Measurements from ENCODE around the gene ATP2B2.

ATP2B2 gene

DNA sequence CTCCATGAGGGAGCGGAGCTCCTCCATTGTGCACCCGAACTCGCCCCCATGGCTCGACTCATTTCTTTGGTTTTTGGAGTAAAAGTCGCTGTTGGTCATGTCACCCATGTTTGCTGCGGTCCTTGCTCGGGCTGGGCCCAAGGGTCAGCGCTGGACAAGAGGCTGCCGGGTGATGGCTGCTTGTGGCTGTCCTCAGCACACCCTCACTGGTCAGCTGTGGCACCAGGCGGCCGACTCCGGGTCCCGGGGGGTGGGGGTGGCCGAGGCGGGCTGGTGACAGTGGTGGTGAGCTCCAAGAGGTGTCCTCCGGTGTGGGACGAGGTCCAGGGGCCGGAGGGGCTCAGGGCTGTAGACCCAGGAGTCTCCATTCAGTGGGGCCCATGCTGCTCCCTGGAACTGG is 56.0 kb downstream of the ATP2B2 start:
- no peaks in the 10 kb centered on the region for H3K36me3 ChIP-seq (ENCODE audit: control insufficient read depth, insufficient read depth, low read length)
- H3K4me1 ChIP-seq (ENCODE audit: control insufficient read depth, insufficient read depth, low read length): no peaks in the 10 kb centered on the region
- H3K4me3 ChIP-seq (ENCODE audit: insufficient read depth, low read depth, low read length): no peak overlapping the region
- no peaks in the 10 kb centered on the region for H3K9me3 ChIP-seq (ENCODE audit: control insufficient read depth, low read length)
- H3K27me3 ChIP-seq (ENCODE audit: control insufficient read depth, insufficient read depth, low read length, poor library complexity, severe bottlenecking): peaks cover 6% of the 10 kb centered on the region
- H3K27ac ChIP-seq (ENCODE audit: insufficient read depth, low read depth, low read length, poor library complexity, severe bottlenecking): no peak overlapping the region
- 92 to 94% methylated on average over 18 of the region's 18 CpGs for WGBS, 2 experiments

DNA sequence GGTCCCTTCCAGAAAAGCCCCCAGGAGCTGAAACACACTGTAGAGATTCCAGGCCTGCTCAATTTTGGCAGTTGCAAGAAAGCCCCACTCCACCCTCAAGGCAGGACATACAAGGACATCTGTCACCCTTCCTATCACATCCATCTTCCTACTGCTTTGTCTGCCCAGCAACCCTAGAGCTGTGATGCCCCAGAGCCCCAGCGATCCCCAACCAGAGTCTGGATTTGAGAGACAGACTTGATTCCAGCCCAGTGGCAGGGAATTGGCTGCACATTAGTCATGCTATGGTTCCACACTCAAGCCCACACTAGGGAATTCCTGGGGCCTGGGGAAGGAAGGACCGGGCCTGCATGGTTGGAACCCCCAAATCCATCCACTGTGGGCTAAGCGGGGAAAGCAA is 56.8 kb downstream of the ATP2B2 start:
- Histone ChIP-seq H3K27ac (ENCODE audit: insufficient read depth, low read depth, low read length, poor library complexity, severe bottlenecking) (no peak overlapping the region), H3K36me3 (ENCODE audit: control insufficient read depth, insufficient read depth, low read length) (no peaks in the 10 kb centered on the region), H3K27me3 (ENCODE audit: control insufficient read depth, insufficient read depth, low read length, poor library complexity, severe bottlenecking) (peaks cover 6% of the 10 kb centered on the region), H3K9me3 (ENCODE audit: control insufficient read depth, low read length) (no peaks in the 10 kb centered on the region), H3K4me1 (ENCODE audit: control insufficient read depth, insufficient read depth, low read length) (no peaks in the 10 kb centered on the region), H3K4me3 (ENCODE audit: insufficient read depth, low read depth, low read length) (no peak overlapping the region)
- 84 to 86% methylated on average over 3 of the region's 3 CpGs for WGBS, 2 experiments

DNA sequence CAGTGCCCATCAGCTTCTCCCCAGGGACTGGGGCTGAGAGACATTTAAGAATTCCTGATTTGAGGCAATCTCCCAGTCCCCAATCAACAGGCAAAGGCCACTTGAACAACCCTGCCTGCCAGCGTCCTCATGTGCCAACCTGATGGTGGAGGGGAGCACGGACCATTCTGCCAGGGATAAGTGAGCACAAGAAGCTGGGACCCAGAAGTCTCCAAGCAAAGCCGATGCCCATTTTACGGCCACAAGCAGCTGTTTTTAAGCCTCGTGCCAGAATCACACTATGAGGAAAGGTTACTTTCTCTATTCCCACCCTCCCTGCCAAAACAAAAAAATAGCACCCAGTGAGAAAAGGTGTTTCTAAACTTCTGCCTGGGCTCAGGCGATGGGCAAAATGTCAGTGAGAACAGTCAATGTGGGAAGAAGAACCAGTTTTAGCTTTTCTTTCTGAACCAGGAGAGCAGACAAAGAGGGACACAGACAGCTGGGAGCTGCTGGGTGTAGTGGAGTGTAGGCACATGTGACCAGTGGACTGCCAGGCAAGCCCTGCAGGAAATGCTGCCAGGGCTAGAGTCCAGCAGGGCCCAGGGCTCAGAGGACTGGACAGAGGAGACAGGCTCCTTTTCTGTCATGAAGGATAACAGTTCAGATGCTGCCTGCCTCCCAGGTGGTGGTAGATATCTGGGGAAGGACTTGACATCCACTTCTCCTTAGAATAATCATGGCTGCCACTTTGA is 57.7 kb downstream of the ATP2B2 start:
- H3K9me3 ChIP-seq (ENCODE audit: control insufficient read depth, low read length): no peaks in the 10 kb centered on the region
- WGBS, 2 experiments: 87% methylated on average over 6 of the region's 6 CpGs
- no peak overlapping the region for H3K4me3 ChIP-seq (ENCODE audit: insufficient read depth, low read depth, low read length)
- peaks cover 3% of the 10 kb centered on the region for H3K27me3 ChIP-seq (ENCODE audit: control insufficient read depth, insufficient read depth, low read length, poor library complexity, severe bottlenecking)
- H3K4me1 ChIP-seq (ENCODE audit: control insufficient read depth, insufficient read depth, low read length): no peaks in the 10 kb centered on the region
- no peak overlapping the region for H3K27ac ChIP-seq (ENCODE audit: insufficient read depth, low read depth, low read length, poor library complexity, severe bottlenecking)
- H3K36me3 ChIP-seq (ENCODE audit: control insufficient read depth, insufficient read depth, low read length): no peaks in the 10 kb centered on the region

DNA sequence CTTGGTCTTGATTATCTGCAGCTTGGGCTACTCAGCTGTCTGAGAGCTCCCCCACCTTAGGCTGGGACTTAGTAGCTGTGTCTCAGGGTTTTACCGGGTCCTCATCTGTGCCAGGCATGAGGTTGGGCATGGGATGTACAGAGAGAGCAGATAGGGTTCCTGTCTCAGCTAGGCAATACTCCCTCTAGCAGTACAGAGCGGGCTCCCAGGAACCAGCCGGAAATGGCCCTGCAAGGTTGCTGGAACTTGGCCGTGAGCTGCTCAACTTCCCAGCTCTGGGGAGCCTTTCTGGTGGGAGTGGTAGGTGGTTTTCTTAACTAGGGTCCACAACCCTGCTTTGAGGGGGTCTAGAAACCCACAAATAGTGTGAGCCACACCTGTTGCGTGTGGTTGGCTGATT is 58.3 kb downstream of the ATP2B2 start:
- Histone ChIP-seq H3K27ac (ENCODE audit: insufficient read depth, low read depth, low read length, poor library complexity, severe bottlenecking) (no peak overlapping the region), H3K36me3 (ENCODE audit: control insufficient read depth, insufficient read depth, low read length) (no peaks in the 10 kb centered on the region), H3K4me3 (ENCODE audit: insufficient read depth, low read depth, low read length) (no peak overlapping the region), H3K4me1 (ENCODE audit: control insufficient read depth, insufficient read depth, low read length) (no peaks in the 10 kb centered on the region), H3K9me3 (ENCODE audit: control insufficient read depth, low read length) (no peaks in the 10 kb centered on the region), H3K27me3 (ENCODE audit: control insufficient read depth, insufficient read depth, low read length, poor library complexity, severe bottlenecking) (peaks cover 2% of the 10 kb centered on the region)
- WGBS, 2 experiments: 92 to 94% methylated on average over 5 of the region's 5 CpGs

DNA sequence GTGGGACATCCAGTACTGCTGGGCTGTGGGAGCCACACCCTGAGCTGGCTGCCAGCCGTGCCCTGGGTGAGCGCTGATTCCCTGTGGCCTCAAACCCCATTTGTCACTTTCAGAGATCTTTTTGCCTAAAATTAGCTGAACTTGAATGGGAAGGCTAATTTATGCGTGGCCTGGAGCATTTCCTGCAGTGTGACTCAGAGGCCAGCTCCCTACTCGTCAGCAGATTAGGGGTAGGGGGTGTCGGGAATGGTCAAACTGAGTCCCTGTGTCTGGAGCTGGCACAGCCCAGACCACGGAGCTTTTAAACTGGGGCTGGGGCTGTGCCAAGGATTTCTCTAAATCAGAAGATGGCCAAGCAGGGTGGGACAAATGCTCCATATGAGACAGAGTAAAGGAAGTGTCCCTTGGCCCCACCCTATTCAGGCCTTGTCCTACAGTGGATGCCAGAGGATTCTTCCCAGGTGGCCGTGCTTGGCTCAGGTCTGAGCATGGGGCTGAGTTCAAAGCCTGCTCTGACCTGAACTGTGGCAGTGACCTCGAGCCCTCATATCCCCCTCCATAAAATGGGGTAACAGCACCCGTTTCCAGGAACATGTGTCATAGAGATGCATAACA is 59.7 kb downstream of the ATP2B2 start:
- Histone ChIP-seq H3K4me1 (ENCODE audit: control insufficient read depth, insufficient read depth, low read length) (no peaks in the 10 kb centered on the region), H3K9me3 (ENCODE audit: control insufficient read depth, low read length) (no peaks in the 10 kb centered on the region), H3K4me3 (ENCODE audit: insufficient read depth, low read depth, low read length) (no peak overlapping the region), H3K27me3 (ENCODE audit: control insufficient read depth, insufficient read depth, low read length, poor library complexity, severe bottlenecking) (no peaks in the 10 kb centered on the region), H3K27ac (ENCODE audit: insufficient read depth, low read depth, low read length, poor library complexity, severe bottlenecking) (no peak overlapping the region), H3K36me3 (ENCODE audit: control insufficient read depth, insufficient read depth, low read length) (no peaks in the 10 kb centered on the region)
- WGBS, 2 experiments: 72 to 74% methylated on average over 9 of the region's 9 CpGs

DNA sequence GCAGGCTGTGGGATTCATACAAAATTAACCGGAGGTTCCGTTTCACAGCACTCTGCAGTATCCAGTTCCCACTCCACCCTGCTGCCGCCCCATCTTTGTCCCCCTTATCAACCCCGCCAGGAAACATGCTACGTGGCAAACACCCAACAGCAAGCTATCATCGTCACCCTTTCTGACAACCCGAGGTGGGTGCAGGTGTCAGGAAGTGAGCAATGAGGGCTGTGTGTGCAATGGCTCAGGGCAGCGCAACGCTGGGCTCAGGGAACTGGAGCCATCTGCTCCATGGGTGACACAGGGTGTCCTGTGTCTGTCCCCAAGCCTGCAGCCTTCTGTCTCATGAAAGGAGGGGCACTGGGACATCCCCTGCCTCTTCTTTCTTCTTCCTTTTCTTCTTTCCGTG is 60.9 kb downstream of the ATP2B2 start:
- no peaks in the 10 kb centered on the region for H3K27me3 ChIP-seq (ENCODE audit: control insufficient read depth, insufficient read depth, low read length, poor library complexity, severe bottlenecking)
- no peak overlapping the region for H3K4me3 ChIP-seq (ENCODE audit: insufficient read depth, low read depth, low read length)
- H3K9me3 ChIP-seq (ENCODE audit: control insufficient read depth, low read length): no peaks in the 10 kb centered on the region
- no peak overlapping the region for H3K27ac ChIP-seq (ENCODE audit: insufficient read depth, low read depth, low read length, poor library complexity, severe bottlenecking)
- H3K36me3 ChIP-seq (ENCODE audit: control insufficient read depth, insufficient read depth, low read length): no peaks in the 10 kb centered on the region
- WGBS, 2 experiments: 91 to 93% methylated on average over 10 of the region's 10 CpGs
- no peaks in the 10 kb centered on the region for H3K4me1 ChIP-seq (ENCODE audit: control insufficient read depth, insufficient read depth, low read length)

DNA sequence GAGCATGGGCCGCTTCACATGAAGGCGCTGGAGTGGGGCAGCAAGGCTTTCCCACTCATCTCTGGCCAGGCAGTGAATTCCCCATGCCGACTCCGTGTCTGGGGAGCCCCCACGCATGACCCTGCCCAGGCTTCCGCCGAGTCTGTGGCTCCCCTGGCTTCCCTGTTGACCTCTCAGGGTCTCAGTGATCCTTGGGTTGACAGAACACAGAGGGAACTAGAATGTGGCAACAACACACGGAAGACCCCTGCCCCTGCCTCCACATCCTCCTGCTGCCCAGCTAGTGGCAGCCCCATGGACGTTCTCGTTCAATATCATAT is 61.3 kb downstream of the ATP2B2 start:
- no peak overlapping the region for H3K27ac ChIP-seq (ENCODE audit: insufficient read depth, low read depth, low read length, poor library complexity, severe bottlenecking)
- H3K9me3 ChIP-seq (ENCODE audit: control insufficient read depth, low read length): no peaks in the 10 kb centered on the region
- no peaks in the 10 kb centered on the region for H3K36me3 ChIP-seq (ENCODE audit: control insufficient read depth, insufficient read depth, low read length)
- H3K4me1 ChIP-seq (ENCODE audit: control insufficient read depth, insufficient read depth, low read length): no peaks in the 10 kb centered on the region
- H3K4me3 ChIP-seq (ENCODE audit: insufficient read depth, low read depth, low read length): no peak overlapping the region
- 92 to 93% methylated on average over 10 of the region's 10 CpGs for WGBS, 2 experiments
- no peaks in the 10 kb centered on the region for H3K27me3 ChIP-seq (ENCODE audit: control insufficient read depth, insufficient read depth, low read length, poor library complexity, severe bottlenecking)

DNA sequence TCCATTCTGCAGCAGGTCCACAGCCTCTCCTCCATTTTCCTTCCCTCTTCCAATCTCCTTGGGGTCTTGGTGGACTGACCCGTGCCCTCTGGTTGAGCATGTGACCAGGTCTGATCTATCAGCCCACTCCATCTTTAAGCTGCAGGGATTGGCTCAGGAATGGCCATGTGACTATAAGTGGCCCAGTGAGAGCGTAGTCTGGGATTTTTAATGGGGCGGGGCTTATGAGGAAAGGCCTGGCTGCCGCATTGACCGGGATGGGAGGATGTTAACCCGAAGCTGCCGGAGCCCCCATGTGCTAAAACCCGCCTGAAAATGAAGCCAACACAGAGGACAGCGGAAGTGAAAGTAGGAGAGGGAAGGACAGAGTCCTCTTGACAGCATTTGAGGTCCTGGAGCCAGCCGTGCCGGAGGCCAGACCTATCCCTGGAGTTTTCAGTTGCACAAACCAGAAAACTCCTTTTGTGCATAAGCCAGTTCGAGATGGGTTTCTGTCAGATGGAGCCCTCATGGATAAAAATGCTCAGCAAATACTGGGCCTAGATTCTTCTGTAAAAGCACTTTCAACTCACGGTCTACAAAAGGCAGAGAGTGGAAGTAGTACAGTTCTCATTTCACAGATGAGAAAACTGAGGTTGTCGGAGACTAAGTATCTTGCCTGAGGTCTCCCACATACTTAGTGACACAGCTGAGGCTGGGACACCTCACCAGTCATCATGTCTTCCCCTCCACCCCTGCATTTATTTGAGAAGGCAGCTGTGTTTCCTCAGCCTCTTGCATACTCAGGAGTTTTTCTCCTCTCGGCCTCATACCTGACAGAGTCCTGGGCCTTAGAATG is 61.9 kb downstream of the ATP2B2 start:
- H3K9me3 ChIP-seq (ENCODE audit: control insufficient read depth, low read length): no peaks in the 10 kb centered on the region
- 87 to 88% methylated on average over 15 of the region's 15 CpGs for WGBS, 2 experiments
- no peaks in the 10 kb centered on the region for H3K27me3 ChIP-seq (ENCODE audit: control insufficient read depth, insufficient read depth, low read length, poor library complexity, severe bottlenecking)
- no peaks in the 10 kb centered on the region for H3K36me3 ChIP-seq (ENCODE audit: control insufficient read depth, insufficient read depth, low read length)
- no peak overlapping the region for H3K4me3 ChIP-seq (ENCODE audit: insufficient read depth, low read depth, low read length)
- no peaks in the 10 kb centered on the region for H3K4me1 ChIP-seq (ENCODE audit: control insufficient read depth, insufficient read depth, low read length)
- H3K27ac ChIP-seq (ENCODE audit: insufficient read depth, low read depth, low read length, poor library complexity, severe bottlenecking): no peak overlapping the region

DNA sequence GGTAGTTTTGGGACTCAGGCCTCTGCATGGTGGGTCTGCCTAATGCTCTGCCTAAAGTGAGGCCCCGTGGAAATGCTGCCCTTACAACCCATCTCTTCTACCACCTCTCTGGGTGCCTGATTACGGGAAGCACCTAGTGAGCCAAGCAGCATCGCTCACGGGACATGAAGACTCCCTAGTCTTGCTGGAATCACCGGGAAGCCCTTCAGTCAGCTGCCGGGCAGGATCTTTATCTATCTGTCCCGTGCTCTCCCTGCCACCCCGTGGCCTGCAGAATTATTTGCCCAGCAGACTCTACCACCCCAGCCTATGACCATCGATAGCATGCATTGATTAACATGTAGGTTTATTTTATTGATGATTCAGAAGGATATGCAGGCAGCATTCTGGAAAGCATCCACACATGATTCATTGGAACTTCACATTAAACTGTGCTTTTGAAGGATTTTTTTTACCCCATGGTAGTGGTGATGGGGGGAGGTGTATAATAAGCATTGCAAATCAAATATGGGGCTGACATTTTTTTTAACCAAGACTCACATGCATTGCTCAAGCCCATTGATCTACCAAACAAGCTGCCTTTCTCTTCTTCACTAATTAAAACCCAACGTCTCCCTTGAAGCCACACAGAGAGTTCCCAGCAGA is 63.1 kb downstream of the ATP2B2 start:
- WGBS, 2 experiments: 80 to 82% methylated on average over 10 of the region's 10 CpGs
- H3K27ac ChIP-seq (ENCODE audit: insufficient read depth, low read depth, low read length, poor library complexity, severe bottlenecking): no peak overlapping the region
- no peaks in the 10 kb centered on the region for H3K36me3 ChIP-seq (ENCODE audit: control insufficient read depth, insufficient read depth, low read length)
- H3K27me3 ChIP-seq (ENCODE audit: control insufficient read depth, insufficient read depth, low read length, poor library complexity, severe bottlenecking): no peaks in the 10 kb centered on the region
- H3K4me3 ChIP-seq (ENCODE audit: insufficient read depth, low read depth, low read length): no peak overlapping the region
- no peaks in the 10 kb centered on the region for H3K9me3 ChIP-seq (ENCODE audit: control insufficient read depth, low read length)
- no peaks in the 10 kb centered on the region for H3K4me1 ChIP-seq (ENCODE audit: control insufficient read depth, insufficient read depth, low read length)

DNA sequence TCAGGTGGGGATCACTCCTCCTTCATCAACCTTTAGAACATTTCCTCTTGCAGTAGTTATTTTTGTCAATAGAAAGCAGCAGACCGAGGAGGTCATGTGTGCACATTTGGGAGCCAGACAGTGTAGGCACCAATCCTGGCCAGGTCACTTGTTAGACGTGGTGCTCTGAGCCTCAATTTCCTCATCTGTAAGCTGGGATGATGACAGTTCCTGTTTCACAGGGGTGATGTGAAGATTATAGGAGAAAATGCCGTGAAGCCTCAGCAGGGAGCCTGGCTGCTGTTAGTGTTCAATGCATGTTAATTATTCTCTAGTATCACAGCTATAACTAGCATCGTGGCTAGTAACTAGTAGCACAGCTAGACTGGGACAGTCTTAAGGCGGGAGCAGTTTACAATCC is 64.7 kb downstream of the ATP2B2 start:
- Histone ChIP-seq H3K27ac (ENCODE audit: insufficient read depth, low read depth, low read length, poor library complexity, severe bottlenecking) (no peak overlapping the region), H3K27me3 (ENCODE audit: control insufficient read depth, insufficient read depth, low read length, poor library complexity, severe bottlenecking) (no peaks in the 10 kb centered on the region), H3K36me3 (ENCODE audit: control insufficient read depth, insufficient read depth, low read length) (no peaks in the 10 kb centered on the region), H3K9me3 (ENCODE audit: control insufficient read depth, low read length) (no peaks in the 10 kb centered on the region), H3K4me3 (ENCODE audit: insufficient read depth, low read depth, low read length) (no peak overlapping the region), H3K4me1 (ENCODE audit: control insufficient read depth, insufficient read depth, low read length) (no peaks in the 10 kb centered on the region)
- WGBS, 2 experiments: 87 to 94% methylated on average over 5 of the region's 5 CpGs

All from ectodermal cell (in vitro differentiated cells).